K562 (cell line): ENCODE data around the gene DPEP1. TPM values are rescaled to one million over a fixed set of nuclear protein-coding genes. Genes with fewer than 3 reads are reported as not detected.

Experiments used
- ATAC-seq: fragments of 200-7000 bp; cut with Tn5 transposase; 3 replicates; pipeline ENCODE4 v1.9.1; 2020; ENCODE audit warnings: moderate library complexity
- BruUV-seq: library from RNA; stranded (reverse); fragments of 400-500 nt; replicated peaks from 2 replicates; lab custom pipeline; 2021; lab: Mats Ljungman, UMichigan
- CTCF ChIA-PET: fragments of 300-600 bp; formaldehyde crosslinking; extraction: SDS; loops from one replicate; lab custom pipeline; 2021; ENCODE audit warnings: low intra/inter-chr PET ratio; lab: Yijun Ruan, JAX
- POLR2A ChIA-PET: fragments of 300-600, 350-650 bp; sonication (Branson Sonifier 250); formaldehyde crosslinking; extraction: SDS; loops from one replicate; lab custom pipeline; 2021; ENCODE audit warnings: antibody characterized with exemption, inconsistent platforms; lab: Yijun Ruan, JAX
- DNase-seq, 4 experiments: peaks; one replicate each; pipeline versions ENCODE4 v3.0.0 to v3.0.0-alpha.2; 2011 to 2018; ENCODE audit warnings: low spot score in 3 of 4, mixed read lengths in 3 of 4; ENCODE audit errors: extremely low read depth in 1 of 4
- FAIRE-seq: peaks from 2 replicates; lab custom pipeline; 2011; peaks lifted over from hg19 to GRCh38; lab: Jason Lieb, UNC
- H2AFZ ChIP-seq: 2 replicates; pipeline ENCODE4 v1.6.0; 2011; ENCODE audit warnings: low read depth, low read length, control low read depth, inconsistent platforms
- H3K27ac ChIP-seq: fragments of 200-600 bp; 3 replicates; pipeline ENCODE4 v1.8.0; 2011; ENCODE audit warnings: low read depth, mild to moderate bottlenecking, control low read depth, inconsistent platforms, low read length, moderate library complexity, mixed read lengths; ENCODE audit errors: extremely low read depth
- H3K27me3 ChIP-seq, 2 experiments: fragments of 300-600 bp in 1 of 2; 2 replicates in 1 of 2; 3 replicates in 1 of 2; pipeline versions ENCODE4 v1.6.0 to v1.8.0; 2011; ENCODE audit warnings: inconsistent platforms in 2 of 2, low read length in 2 of 2, mild to moderate bottlenecking in 1 of 2, mixed read lengths in 1 of 2, moderate library complexity in 1 of 2; ENCODE audit not compliant: control insufficient read depth in 2 of 2, insufficient read depth in 2 of 2
- H3K36me3 ChIP-seq: fragments of 300-600 bp; 3 replicates; pipeline ENCODE4 v1.8.0; 2011; ENCODE audit warnings: mild to moderate bottlenecking, low read length, inconsistent platforms; ENCODE audit not compliant: control insufficient read depth, insufficient read depth
- H3K4me1 ChIP-seq, 2 experiments: fragments of 200-600 bp in 1 of 2; replicated peaks in 1 of 2; 2 replicates in 1 of 2; 3 replicates in 1 of 2; pipeline versions ENCODE4 v1.5.1 to v1.8.0; 2011; ENCODE audit warnings: inconsistent platforms in 2 of 2, low read length in 2 of 2, mild to moderate bottlenecking in 1 of 2, mixed read lengths in 1 of 2, moderate library complexity in 1 of 2; ENCODE audit not compliant: control insufficient read depth in 2 of 2, insufficient read depth in 2 of 2
- H3K4me2 ChIP-seq: 2 replicates; pipeline ENCODE4 v1.6.1; 2011; ENCODE audit warnings: low read length, control low read depth, inconsistent platforms, mixed read lengths; ENCODE audit not compliant: insufficient read depth
- H3K4me3 ChIP-seq: fragments of 200-600 bp; sonication (generic), shearing (Covaris generic); 2 replicates; pipeline ENCODE4 v1.5.1; 2016; ENCODE audit warnings: control low read depth, inconsistent platforms
- H3K79me2 ChIP-seq: fragments of 200-600 bp; 3 replicates; pipeline ENCODE4 v1.8.0; 2011; ENCODE audit warnings: low read length, inconsistent platforms; ENCODE audit not compliant: control insufficient read depth, insufficient read depth
- H3K9ac ChIP-seq, 2 experiments: 2 replicates each; pipeline versions ENCODE4 v1.6.0 to v1.6.1; 2011; ENCODE audit warnings: low read depth in 2 of 2, low read length in 2 of 2, control low read depth in 1 of 2, inconsistent platforms in 1 of 2, mild to moderate bottlenecking in 1 of 2, mixed read lengths in 1 of 2; ENCODE audit not compliant: insufficient read depth in 1 of 2
- H3K9me1 ChIP-seq: one replicate; pipeline ENCODE4 v1.6.0; 2011; ENCODE audit warnings: inconsistent platforms, mild to moderate bottlenecking, low read length, moderate library complexity; ENCODE audit not compliant: control insufficient read depth, insufficient read depth
- H3K9me3 ChIP-seq: replicated peaks from 2 replicates; pipeline ENCODE4 v1.5.1; 2011; ENCODE audit warnings: low read depth, low read length, inconsistent platforms; ENCODE audit not compliant: control insufficient read depth, insufficient read depth
- H4K20me1 ChIP-seq: replicated peaks from 2 replicates; pipeline ENCODE4 v1.6.1; 2011; ENCODE audit warnings: low read length, inconsistent platforms, mixed read lengths; ENCODE audit not compliant: control insufficient read depth, insufficient read depth
- ARID3B ChIP-seq: fragments of 250-450 bp; sonication (Bioruptor Pico); IDR thresholded peaks from 2 replicates; pipeline ENCODE4 v1.4.0; 2020; ENCODE audit warnings: borderline replicate concordance
- HSF4 ChIP-seq: fragments of 250-450 bp; sonication (Bioruptor Pico); IDR thresholded peaks from 2 replicates; pipeline ENCODE4 v2.1.2; 2022; ENCODE audit warnings: mild to moderate bottlenecking, moderate library complexity, borderline replicate concordance
- MTF1 ChIP-seq: fragments of 250-450 bp; sonication (Bioruptor Pico); IDR thresholded peaks from 2 replicates; pipeline ENCODE4 v1.9.0; 2021; ENCODE audit warnings: moderate library complexity, mild to moderate bottlenecking, inconsistent platforms, borderline replicate concordance
- TEAD2 ChIP-seq: fragments of 450-650 bp; IDR thresholded peaks from 2 replicates; pipeline ENCODE4 v1.6.1; 2016; ENCODE audit warnings: missing genetic modification characterization, control low read depth, missing compliant biosample characterization
- ZC3H11A ChIP-seq: IDR thresholded peaks from 2 replicates; pipeline ENCODE4 v1.6.1; 2012; ENCODE audit warnings: low read depth, low read length, improper control_type of control experiment
- WGBS: fragments of 100-300 bp; shearing (Covaris generic); methylation state at CpG from one replicate; pipeline ENCODE4 v1.1.6; 2016; ENCODE audit warnings: low coverage, mixed read lengths; ENCODE audit not compliant: insufficient coverage; ENCODE audit errors: missing lambda C conversion rate; 5-methylcytosine and 5-hydroxymethylcytosine counted together
- in situ Hi-C: fragments of 300-500 bp; cut with MboI; formaldehyde crosslinking; loops from 4 replicates; pipeline ENCODE4 v1.15.0; 2018; ENCODE audit warnings: inconsistent platforms, mixed read lengths
- intact Hi-C: fragments of 100-400 bp; cut with micrococcal nuclease; formaldehyde crosslinking; loops from 2 replicates; pipeline ENCODE4 v1.14.2; 2022
- polyA plus RNA-seq, 8 experiments: library from polyadenylated mRNA; depleted of rRNA in 4 of 8; stranded (reverse) in 5 of 8; unstranded in 3 of 8; fragments of >200 nt; fragmentation: Nextera tagmentation in 2 of 8; fragmentation: Illumina TruSeq in 1 of 8; extraction: Ambion mirVana in 2 of 8; extraction: Trizol in 1 of 8; gene quantifications; 2 replicates each; pipeline versions ENCODE4 v1.2.1 to v1.2.3, GENCODE V29; 2011 to 2014; ENCODE audit warnings: inconsistent platforms in 1 of 8, missing spikeins in 1 of 8
- total RNA-seq, 7 experiments: library from RNA; depleted of rRNA in 6 of 7; stranded (reverse); fragments of >200 nt in 6 of 7; fragmentation: Illumina TruSeq in 2 of 7; extraction: Trizol in 2 of 7; gene quantifications; 2 replicates each; pipeline versions ENCODE4 v1.2.1 to v1.2.3, GENCODE V29; 2011 to 2021; ENCODE audit warnings: low replicate concordance in 1 of 7
- TF ChIP-seq, protein P1 (sequence below): fragments of 250-450 bp; sonication (Bioruptor Pico); IDR thresholded peaks from 2 replicates; pipeline ENCODE4 v1.4.0; 2020

Gene DPEP1
- total and polyA plus RNA-seq, 9 of the 15 experiments (the other 6 are each of a cell fraction or from before 2014, with no cell fraction given) = 0.14 to 0.31 (median 0.20) TPM; not detected in 6

GRCh38 chr16:89638455-89638854 lies 25.0 kb downstream of the DPEP1 start:
- Histone ChIP-seq H3K4me3 (no peak overlapping the region), H3K9ac (no peak overlapping the region), H3K36me3 (no peaks in the 10 kb centered on the region), H3K9me1 (no peaks in the 10 kb centered on the region), H3K4me1 (peaks cover 0 to 50% of the 10 kb centered on the region in 2 experiments; a peak in 2 of 5 replicates), H3K27ac (no peak overlapping the region), H4K20me1 (no peaks in the 10 kb centered on the region), H3K4me2 (no peak overlapping the region), H3K9me3 (no peaks in the 10 kb centered on the region), H3K79me2 (no peaks in the 10 kb centered on the region), H2AFZ (no peak overlapping the region), H3K27me3 (peaks cover 0 to 19% of the 10 kb centered on the region in 2 experiments; a peak in 2 of 5 replicates)
- no peak for TF ChIP-seq HSF4 (CRISPR knock-in tag)
- TF ChIP-seq TEAD2 (tag) = no peak
- no peak for TF ChIP-seq ARID3B (CRISPR knock-in tag)
- no peak for TF ChIP-seq MTF1 (CRISPR knock-in tag)
- TF ChIP-seq, protein P1, sequence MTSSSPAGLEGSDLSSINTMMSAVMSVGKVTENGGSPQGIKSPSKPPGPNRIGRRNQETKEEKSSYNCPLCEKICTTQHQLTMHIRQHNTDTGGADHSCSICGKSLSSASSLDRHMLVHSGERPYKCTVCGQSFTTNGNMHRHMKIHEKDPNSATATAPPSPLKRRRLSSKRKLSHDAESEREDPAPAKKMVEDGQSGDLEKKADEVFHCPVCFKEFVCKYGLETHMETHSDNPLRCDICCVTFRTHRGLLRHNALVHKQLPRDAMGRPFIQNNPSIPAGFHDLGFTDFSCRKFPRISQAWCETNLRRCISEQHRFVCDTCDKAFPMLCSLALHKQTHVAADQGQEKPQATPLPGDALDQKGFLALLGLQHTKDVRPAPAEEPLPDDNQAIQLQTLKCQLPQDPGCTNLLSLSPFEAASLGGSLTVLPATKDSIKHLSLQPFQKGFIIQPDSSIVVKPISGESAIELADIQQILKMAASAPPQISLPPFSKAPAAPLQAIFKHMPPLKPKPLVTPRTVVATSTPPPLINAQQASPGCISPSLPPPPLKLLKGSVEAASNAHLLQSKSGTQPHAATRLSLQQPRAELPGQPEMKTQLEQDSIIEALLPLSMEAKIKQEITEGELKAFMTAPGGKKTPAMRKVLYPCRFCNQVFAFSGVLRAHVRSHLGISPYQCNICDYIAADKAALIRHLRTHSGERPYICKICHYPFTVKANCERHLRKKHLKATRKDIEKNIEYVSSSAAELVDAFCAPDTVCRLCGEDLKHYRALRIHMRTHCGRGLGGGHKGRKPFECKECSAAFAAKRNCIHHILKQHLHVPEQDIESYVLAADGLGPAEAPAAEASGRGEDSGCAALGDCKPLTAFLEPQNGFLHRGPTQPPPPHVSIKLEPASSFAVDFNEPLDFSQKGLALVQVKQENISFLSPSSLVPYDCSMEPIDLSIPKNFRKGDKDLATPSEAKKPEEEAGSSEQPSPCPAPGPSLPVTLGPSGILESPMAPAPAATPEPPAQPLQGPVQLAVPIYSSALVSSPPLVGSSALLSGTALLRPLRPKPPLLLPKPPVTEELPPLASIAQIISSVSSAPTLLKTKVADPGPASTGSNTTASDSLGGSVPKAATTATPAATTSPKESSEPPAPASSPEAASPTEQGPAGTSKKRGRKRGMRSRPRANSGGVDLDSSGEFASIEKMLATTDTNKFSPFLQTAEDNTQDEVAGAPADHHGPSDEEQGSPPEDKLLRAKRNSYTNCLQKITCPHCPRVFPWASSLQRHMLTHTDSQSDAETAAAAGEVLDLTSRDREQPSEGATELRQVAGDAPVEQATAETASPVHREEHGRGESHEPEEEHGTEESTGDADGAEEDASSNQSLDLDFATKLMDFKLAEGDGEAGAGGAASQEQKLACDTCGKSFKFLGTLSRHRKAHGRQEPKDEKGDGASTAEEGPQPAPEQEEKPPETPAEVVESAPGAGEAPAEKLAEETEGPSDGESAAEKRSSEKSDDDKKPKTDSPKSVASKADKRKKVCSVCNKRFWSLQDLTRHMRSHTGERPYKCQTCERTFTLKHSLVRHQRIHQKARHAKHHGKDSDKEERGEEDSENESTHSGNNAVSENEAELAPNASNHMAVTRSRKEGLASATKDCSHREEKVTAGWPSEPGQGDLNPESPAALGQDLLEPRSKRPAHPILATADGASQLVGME = no peak
- no peak for TF ChIP-seq ZC3H11A
- in situ Hi-C loops (no loop called here), intact Hi-C loops (loop anchor here (5.0 kb wide), 1 partner anchor 36 kb away; no protein-coding TSS in a partner anchor)
- 19% methylated on average over 6 of the region's 10 CpGs for WGBS
- DNase-seq = no peak
- no peak for FAIRE-seq
- POLR2A ChIA-PET = interaction anchor here (0.7 kb wide), 1 partner anchor 27 kb away, joined by 3 read pairs; no protein-coding TSS in a partner anchor
- ATAC-seq = no peak
- CTCF ChIA-PET = interaction anchor here (0.6 kb wide), 1 partner anchor 13 kb away, joined by 3 read pairs; no protein-coding TSS in a partner anchor
- BruUV-seq = no TSS peak
